B cell (primary cell): ENCODE results near the gene GASK1A.

Experiments
- CTCF ChIP-seq: fragments of 200-600 bp; IDR thresholded peaks from one replicate; pipeline ENCODE4 v1.8.0; 2022; ENCODE audit warnings: antibody characterized with exemption, mild to moderate bottlenecking
- EZH2 ChIP-seq: IDR thresholded peaks from 2 replicates; pipeline ENCODE4 v1.6.1; 2012; ENCODE audit warnings: borderline replicate concordance, low read depth, mild to moderate bottlenecking, moderate library complexity, low read length; ENCODE audit not compliant: insufficient read depth, poor library complexity, severe bottlenecking

- TF ChIP-seq CTCF (no peak), EZH2 (no peak)
Observed at GRCh38 chr3:43048470-43048869, 69.4 kb downstream of the GASK1A start.
